PC-9 (cell line): ENCODE data around the gene SETD7. TPM values are rescaled to one million over a fixed set of nuclear protein-coding genes. Genes with fewer than 3 reads are reported as not detected.

Source experiments
- BruUV-seq: library from RNA; stranded (reverse); fragments of 400-500 nt; replicated peaks from 2 replicates; lab custom pipeline; 2021; lab: Mats Ljungman, UMichigan
- CTCF ChIA-PET: fragments of 300-600 bp; sonication (Branson Sonifier 250); formaldehyde crosslinking; loops from one replicate; lab custom pipeline; 2022; ENCODE audit warnings: antibody characterized with exemption; lab: Charles Lee
- POLR2A ChIA-PET: fragments of 300-600 bp; sonication (Branson Sonifier 250); formaldehyde crosslinking; loops from one replicate; lab custom pipeline; 2022; ENCODE audit warnings: antibody characterized with exemption; ENCODE audit not compliant: unreplicated experiment; lab: Charles Lee
- DNase-seq, 2 experiments: peaks; one replicate each; pipeline versions ENCODE4 v3.0.0 to v3.0.0-alpha.2; 2015 to 2022; ENCODE audit warnings: mixed read lengths in 1 of 2
- H2AFZ ChIP-seq: fragments of 200-600 bp; sonication (generic); 2 replicates; pipeline ENCODE4 v1.8.1; 2017; ENCODE audit warnings: antibody characterized with exemption
- H3F3A ChIP-seq: fragments of 200-600 bp; sonication (generic); 2 replicates; pipeline ENCODE4 v1.8.1; 2017; ENCODE audit warnings: antibody characterized with exemption, mild to moderate bottlenecking, low read depth; ENCODE audit not compliant: insufficient read depth
- H3K27ac ChIP-seq: fragments of 200-600 bp; sonication (generic); 2 replicates; pipeline ENCODE4 v1.6.1; 2016; ENCODE audit warnings: mixed run types
- H3K27me3 ChIP-seq: fragments of 200-600 bp; sonication (generic); 2 replicates; pipeline ENCODE4 v1.6.1; 2016; ENCODE audit warnings: low read depth, mixed run types; ENCODE audit not compliant: insufficient read depth
- H3K36me3 ChIP-seq: fragments of 200-600 bp; sonication (generic); 2 replicates; pipeline ENCODE4 v1.6.1; 2016; ENCODE audit warnings: low read depth, mixed run types
- H3K4me1 ChIP-seq: fragments of 200-600 bp; sonication (generic); replicated peaks from 2 replicates; pipeline ENCODE4 v1.6.1; 2016; ENCODE audit warnings: mixed run types; ENCODE audit not compliant: insufficient read depth
- H3K4me2 ChIP-seq: fragments of 200-600 bp; sonication (generic); 2 replicates; pipeline ENCODE4 v1.6.1; 2017; ENCODE audit warnings: mixed run types
- H3K4me3 ChIP-seq: fragments of 200-600 bp; sonication (generic); 2 replicates; pipeline ENCODE4 v1.6.1; 2016; ENCODE audit warnings: mixed run types
- H3K79me2 ChIP-seq: fragments of 200-600 bp; sonication (generic); 2 replicates; pipeline ENCODE4 v1.6.1; 2017; ENCODE audit warnings: low read depth, mixed run types
- H3K9me2 ChIP-seq: fragments of 200-600 bp; sonication (generic); 2 replicates; pipeline ENCODE4 v1.8.1; 2017; ENCODE audit warnings: mild to moderate bottlenecking; ENCODE audit not compliant: insufficient read depth
- H3K9me3 ChIP-seq: fragments of 200-600 bp; sonication (generic); 2 replicates; pipeline ENCODE4 v1.8.1; 2016; ENCODE audit warnings: low read depth; ENCODE audit not compliant: insufficient read depth
- H4K20me1 ChIP-seq: fragments of 200-600 bp; sonication (generic); 2 replicates; pipeline ENCODE4 v1.8.1; 2017; ENCODE audit not compliant: insufficient read depth
- EZH2 ChIP-seq: fragments of 200-600 bp; sonication (generic); IDR thresholded peaks from 2 replicates; pipeline ENCODE4 v1.8.0; 2017; ENCODE audit warnings: antibody characterized with exemption, low read depth
- intact Hi-C: fragments of 100-400 bp; cut with micrococcal nuclease; formaldehyde crosslinking; loops from one replicate; pipeline ENCODE4 v1.10.0; 2022; ENCODE audit not compliant: unreplicated experiment
- total RNA-seq: library from RNA; stranded (reverse); gene quantifications from 2 replicates; pipeline ENCODE4 v1.2.3, GENCODE V29; 2021
- TF ChIP-seq, protein P1 (sequence below): fragments of 200-600 bp; sonication (generic); conservative IDR thresholded peaks from 2 replicates; pipeline ENCODE4 v1.6.1; 2017; ENCODE audit warnings: mixed run types, antibody characterized with exemption, mild to moderate bottlenecking, moderate library complexity

The SETD7 gene
- total RNA-seq, 1 experiment from 2014 or later = 36.5 TPM

DNA sequence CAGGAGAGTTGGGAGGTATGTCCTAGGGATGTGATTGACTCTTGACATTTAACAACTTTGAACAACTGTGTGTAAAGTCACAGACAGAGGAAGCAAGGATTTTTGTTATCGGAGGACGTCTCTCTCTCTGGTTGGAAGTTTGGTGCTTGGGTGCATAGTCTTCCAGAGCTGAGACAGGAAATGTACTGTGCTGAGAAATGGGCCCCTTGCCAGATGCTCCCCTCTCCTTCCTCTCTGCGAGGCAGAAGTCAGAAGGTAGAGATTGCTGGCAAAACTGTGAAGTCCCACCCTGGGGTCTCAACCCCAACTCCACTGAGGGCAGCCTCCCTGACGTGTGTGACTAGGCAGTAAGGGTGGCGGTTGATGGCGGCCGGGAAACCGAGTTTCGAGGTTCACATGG is 49.2 kb downstream of the SETD7 start:
- no peak for TF ChIP-seq EZH2
- TF ChIP-seq, protein P1, sequence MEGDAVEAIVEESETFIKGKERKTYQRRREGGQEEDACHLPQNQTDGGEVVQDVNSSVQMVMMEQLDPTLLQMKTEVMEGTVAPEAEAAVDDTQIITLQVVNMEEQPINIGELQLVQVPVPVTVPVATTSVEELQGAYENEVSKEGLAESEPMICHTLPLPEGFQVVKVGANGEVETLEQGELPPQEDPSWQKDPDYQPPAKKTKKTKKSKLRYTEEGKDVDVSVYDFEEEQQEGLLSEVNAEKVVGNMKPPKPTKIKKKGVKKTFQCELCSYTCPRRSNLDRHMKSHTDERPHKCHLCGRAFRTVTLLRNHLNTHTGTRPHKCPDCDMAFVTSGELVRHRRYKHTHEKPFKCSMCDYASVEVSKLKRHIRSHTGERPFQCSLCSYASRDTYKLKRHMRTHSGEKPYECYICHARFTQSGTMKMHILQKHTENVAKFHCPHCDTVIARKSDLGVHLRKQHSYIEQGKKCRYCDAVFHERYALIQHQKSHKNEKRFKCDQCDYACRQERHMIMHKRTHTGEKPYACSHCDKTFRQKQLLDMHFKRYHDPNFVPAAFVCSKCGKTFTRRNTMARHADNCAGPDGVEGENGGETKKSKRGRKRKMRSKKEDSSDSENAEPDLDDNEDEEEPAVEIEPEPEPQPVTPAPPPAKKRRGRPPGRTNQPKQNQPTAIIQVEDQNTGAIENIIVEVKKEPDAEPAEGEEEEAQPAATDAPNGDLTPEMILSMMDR = no peak

DNA sequence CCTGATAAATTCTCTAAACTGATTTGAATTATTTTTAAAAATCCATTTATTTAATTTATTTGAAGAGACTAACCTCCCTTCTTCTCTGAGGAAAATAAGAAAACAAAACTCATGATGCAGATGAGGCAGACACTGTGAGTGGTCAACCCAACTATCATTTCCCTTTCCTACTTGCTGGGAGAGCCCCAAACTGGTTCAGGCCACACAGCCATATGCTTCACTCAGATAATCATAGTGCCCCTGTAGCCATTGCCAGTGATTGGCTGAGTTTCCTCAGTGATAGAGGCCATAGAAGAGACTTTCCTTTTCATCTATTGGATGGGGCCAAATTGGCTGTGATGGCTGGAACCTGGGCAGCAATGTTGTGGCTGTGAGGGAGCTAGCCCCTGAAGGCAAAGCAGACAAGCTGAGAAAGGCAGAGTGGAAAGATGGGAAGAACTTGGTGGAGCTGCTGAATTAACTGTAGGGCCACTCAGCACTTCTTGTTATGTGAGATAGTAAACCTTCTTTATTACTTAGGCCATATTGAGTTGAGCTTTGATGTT is 52.3 kb downstream of the SETD7 start:
- Histone ChIP-seq H3F3A (no peaks in the 10 kb centered on the region), H3K9me2 (no peaks in the 10 kb centered on the region), H3K36me3 (no peaks in the 10 kb centered on the region), H4K20me1 (no peaks in the 10 kb centered on the region), H3K79me2 (no peaks in the 10 kb centered on the region), H3K4me3 (no peak overlapping the region), H2AFZ (no peak overlapping the region), H3K27me3 (no peaks in the 10 kb centered on the region), H3K4me2 (no peak overlapping the region), H3K27ac (no peak overlapping the region), H3K4me1 (no peaks in the 10 kb centered on the region), H3K9me3 (no peaks in the 10 kb centered on the region)
- TF ChIP-seq, protein P1 = no peak
- POLR2A ChIA-PET = no interaction called here
- intact Hi-C loops = loop anchor here (10.0 kb wide), 1 partner anchor 469 kb away; no protein-coding TSS in a partner anchor
- no TSS peak for BruUV-seq
- DNase-seq = no peak
- CTCF ChIA-PET = interaction anchor here (0.5 kb wide), 1 partner anchor 105 kb away, joined by 19 read pairs; no protein-coding TSS in a partner anchor

More for the DNA sequence above, 49.2 kb downstream of the SETD7 start:
- ChIA-PET POLR2A (no interaction called here), CTCF (interaction anchor here (0.6 kb wide), 1 partner anchor 24 kb away, joined by 5 read pairs; no protein-coding TSS in a partner anchor)
- no TSS peak for BruUV-seq
- Histone ChIP-seq H3K36me3 (no peaks in the 10 kb centered on the region), H3K4me3 (no peak overlapping the region), H4K20me1 (no peaks in the 10 kb centered on the region), H3K9me2 (no peaks in the 10 kb centered on the region), H3K4me1 (no peaks in the 10 kb centered on the region), H3K27me3 (no peaks in the 10 kb centered on the region), H3K27ac (no peak overlapping the region), H3K9me3 (no peaks in the 10 kb centered on the region), H3K4me2 (no peak overlapping the region), H3K79me2 (no peaks in the 10 kb centered on the region), H3F3A (no peaks in the 10 kb centered on the region), H2AFZ (no peak overlapping the region)
- intact Hi-C loops = loop anchor here (10.0 kb wide), 1 partner anchor 472 kb away; no protein-coding TSS in a partner anchor
- no peak for DNase-seq

DNA sequence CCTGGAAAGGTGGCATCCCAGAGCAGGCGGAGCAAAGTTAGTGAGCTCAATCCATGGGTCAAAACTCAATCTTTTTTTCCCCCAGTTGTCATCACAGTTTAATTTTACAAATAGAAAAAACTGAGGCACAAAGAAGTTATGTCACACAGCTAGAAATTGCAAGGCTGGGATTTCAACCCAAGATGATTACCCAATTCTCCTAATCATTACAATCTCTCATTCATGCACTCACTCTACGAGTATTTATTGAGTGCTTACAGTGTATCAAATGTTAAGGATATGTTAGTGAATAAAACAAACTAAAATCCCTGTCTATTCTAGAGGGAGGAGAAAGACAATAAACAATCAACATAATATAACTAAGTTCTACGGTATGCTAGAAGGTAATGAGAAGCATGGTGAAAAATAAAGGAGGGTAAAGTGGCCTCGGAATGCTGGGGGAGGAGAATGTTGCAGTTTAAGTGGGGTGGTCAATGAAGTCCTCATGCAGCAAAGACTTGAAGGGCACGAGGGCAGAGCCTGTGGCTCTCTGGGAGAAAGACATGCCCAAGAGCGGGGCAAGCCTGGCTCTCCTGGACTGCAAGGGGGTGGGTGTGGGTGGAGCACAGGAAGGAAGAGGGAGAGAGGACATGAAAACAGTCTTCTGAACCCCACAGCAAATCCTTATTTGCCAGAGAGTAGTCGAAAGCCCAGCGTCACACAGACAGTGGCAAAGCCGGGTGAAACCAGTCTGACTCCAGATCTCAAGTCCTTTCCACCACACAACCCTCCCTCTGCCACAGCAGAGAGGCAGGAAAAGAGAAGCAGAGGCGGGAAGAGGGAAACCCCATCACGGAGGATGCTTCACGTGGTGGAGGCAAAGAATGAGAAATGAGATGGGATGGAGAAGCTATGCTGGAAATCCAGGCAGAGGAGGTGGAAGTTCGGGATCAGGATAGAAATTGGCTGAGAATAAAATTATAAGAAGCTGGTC is 53.8 kb downstream of the SETD7 start:
- ChIA-PET POLR2A (no interaction called here), CTCF (interaction anchor here (0.6 kb wide), 1 partner anchor 63 kb away, joined by 3 read pairs; no protein-coding TSS in a partner anchor)
- Histone ChIP-seq H3F3A (no peaks in the 10 kb centered on the region), H3K4me3 (no peak overlapping the region), H3K36me3 (no peaks in the 10 kb centered on the region), H2AFZ (no peak overlapping the region), H3K4me1 (no peaks in the 10 kb centered on the region), H3K79me2 (no peaks in the 10 kb centered on the region), H3K9me3 (no peaks in the 10 kb centered on the region), H3K9me2 (no peaks in the 10 kb centered on the region), H3K27ac (no peak overlapping the region), H4K20me1 (no peaks in the 10 kb centered on the region), H3K4me2 (no peak overlapping the region), H3K27me3 (no peaks in the 10 kb centered on the region)
- DNase-seq = no peak
- intact Hi-C loops = loop anchor here (10.0 kb wide), 1 partner anchor 467 kb away; no protein-coding TSS in a partner anchor
- BruUV-seq = no TSS peak
- TF ChIP-seq EZH2 = no peak
- TF ChIP-seq, protein P1 = no peak
